ENCODE results near the gene ZGPAT.

The ZGPAT gene

DNA sequence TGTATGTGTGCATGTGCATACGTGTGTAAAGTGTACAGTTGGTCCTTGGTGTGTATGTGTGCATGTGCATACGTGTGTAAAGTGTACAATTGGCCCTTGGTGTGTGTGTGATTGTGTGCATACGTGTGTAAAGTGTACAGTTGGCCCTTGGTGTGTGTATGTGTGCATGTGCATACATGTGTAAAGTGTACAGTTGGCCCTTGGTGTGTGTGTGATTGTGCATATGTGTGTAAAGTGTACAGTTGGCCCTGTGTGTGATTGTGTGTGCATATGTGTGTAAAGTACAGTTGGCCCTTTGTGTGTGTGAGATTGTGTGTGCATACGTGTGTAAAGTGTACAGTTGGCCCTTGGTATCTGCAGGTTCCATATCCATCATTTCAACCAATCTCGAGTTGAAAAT is 23.6 kb downstream of the ZGPAT start:
- Histone ChIP-seq H3K4me3 (ENCODE audit: low read depth, low read length) (no peak overlapping the region), H3K27me3 (ENCODE audit: insufficient read depth, low read length) (no peaks in the 10 kb centered on the region), H3K79me2 (ENCODE audit: control insufficient read depth, insufficient read depth, low read length, unreplicated experiment) (peaks cover 10% of the 10 kb centered on the region), H2AFZ (ENCODE audit: low read length, unreplicated experiment) (no peak overlapping the region), H3K27ac (ENCODE audit: low read depth, low read length) (no peak overlapping the region), H3K36me3 (ENCODE audit: insufficient read depth, low read length) (no peaks in the 10 kb centered on the region), H3K4me1 (ENCODE audit: control insufficient read depth, insufficient read depth, low read length, unreplicated experiment) (no peaks in the 10 kb centered on the region)

DNA sequence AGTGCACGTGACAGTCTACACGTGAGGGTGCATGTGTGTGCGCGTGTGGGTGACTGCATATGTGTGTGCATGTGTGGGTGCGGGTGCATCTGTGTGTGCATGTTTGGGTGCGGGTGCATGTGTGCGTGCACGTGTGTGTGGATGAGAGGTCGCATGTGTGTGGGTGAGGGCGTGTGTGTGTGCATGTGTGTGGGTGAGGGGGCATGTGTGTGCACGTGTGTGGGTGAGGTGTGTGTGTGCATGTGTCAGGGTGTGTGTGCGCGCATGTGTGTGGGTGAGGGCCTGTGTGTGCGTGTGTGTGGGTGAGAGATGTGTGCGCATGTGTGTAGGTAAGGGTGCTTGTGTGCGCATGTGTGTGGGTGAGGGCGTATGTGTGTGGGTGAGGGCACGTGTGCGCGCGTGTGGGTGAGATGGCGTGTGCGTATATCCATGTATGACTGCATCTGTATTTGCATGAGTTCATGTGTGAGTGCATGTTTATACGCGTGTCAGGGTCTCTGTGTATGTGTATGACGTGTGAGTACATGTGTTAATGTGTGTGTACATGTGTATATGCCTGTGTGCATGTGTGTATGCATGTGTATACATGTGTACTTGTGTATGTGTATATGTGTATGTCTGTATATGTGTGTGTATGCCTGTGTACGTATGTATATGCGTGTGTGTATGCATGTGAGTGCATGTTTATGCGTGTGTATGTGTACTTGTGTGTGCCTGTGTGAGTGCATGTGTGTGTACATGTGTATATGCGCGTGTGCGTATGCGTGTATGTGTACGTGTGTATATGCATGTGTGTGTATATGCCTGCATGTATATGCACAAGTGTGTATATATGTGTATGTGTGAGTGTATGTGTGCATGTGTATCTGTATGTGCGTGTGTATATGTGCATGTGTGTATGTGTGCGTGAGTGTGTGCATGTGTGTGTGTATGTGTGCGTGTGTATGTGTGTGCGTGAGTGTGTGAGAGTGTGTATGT is 24.6 kb downstream of the ZGPAT start:
- Histone ChIP-seq H3K4me3 (ENCODE audit: low read depth, low read length) (no peak overlapping the region), H3K79me2 (ENCODE audit: control insufficient read depth, insufficient read depth, low read length, unreplicated experiment) (peaks cover 6% of the 10 kb centered on the region), H3K36me3 (ENCODE audit: insufficient read depth, low read length) (no peaks in the 10 kb centered on the region), H3K27ac (ENCODE audit: low read depth, low read length) (no peak overlapping the region), H2AFZ (ENCODE audit: low read length, unreplicated experiment) (no peak overlapping the region), H3K4me1 (ENCODE audit: control insufficient read depth, insufficient read depth, low read length, unreplicated experiment) (no peaks in the 10 kb centered on the region), H3K27me3 (ENCODE audit: insufficient read depth, low read length) (no peaks in the 10 kb centered on the region)

DNA sequence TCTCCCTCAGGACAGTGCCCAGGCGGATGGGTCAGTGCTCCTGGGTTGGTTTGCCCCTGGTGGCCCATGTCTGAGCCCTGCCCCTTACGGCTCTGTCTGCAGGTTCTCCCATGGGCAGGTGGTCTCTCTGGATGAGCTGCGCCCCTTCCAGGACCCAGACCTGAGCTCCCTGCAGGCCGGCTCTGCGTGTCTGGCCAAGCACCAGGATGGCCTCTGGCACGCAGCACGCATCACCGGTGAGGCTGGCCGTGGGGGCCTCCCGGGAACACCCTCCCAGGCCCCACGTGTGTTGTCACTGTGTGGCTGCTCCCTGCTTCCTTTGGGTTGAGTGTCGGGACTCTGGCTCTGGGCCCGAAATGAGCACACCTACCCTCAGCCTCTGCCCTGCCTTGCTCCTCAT is 25.3 kb downstream of the ZGPAT start:
- H3K4me1 ChIP-seq (ENCODE audit: control insufficient read depth, insufficient read depth, low read length, unreplicated experiment) = no peaks in the 10 kb centered on the region
- no peaks in the 10 kb centered on the region for H3K36me3 ChIP-seq (ENCODE audit: insufficient read depth, low read length)
- H2AFZ ChIP-seq (ENCODE audit: low read length, unreplicated experiment) = no peak overlapping the region
- no peak overlapping the region for H3K4me3 ChIP-seq (ENCODE audit: low read depth, low read length)
- H3K79me2 ChIP-seq (ENCODE audit: control insufficient read depth, insufficient read depth, low read length, unreplicated experiment) = peaks cover 6% of the 10 kb centered on the region
- H3K27ac ChIP-seq (ENCODE audit: low read depth, low read length) = no peak overlapping the region
- H3K27me3 ChIP-seq (ENCODE audit: insufficient read depth, low read length) = no peaks in the 10 kb centered on the region

DNA sequence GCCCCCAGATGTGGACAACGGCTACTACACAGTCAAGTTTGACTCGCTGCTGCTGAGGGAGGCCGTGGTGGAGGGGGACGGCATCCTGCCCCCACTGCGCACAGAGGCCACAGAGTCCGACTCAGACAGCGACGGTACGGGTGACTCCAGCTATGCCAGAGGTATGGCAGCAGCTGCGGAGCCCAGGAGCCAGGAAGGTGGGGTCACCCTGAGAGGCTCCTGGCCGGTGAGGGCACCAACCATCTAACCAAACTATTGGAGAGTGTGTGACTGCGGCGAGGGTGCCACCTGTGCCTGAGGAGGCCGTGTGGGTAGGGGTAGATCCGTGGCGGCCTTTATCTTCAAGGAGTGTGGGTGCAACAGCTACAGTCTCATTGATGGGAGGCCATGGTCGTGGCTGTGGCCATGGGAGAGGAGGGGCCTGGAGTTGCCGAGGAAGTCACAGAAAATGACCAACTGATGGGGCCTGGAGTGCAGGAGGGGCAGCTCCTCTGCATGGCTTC is 25.8 kb downstream of the ZGPAT start:
- Histone ChIP-seq H3K36me3 (ENCODE audit: insufficient read depth, low read length) (no peaks in the 10 kb centered on the region), H3K4me3 (ENCODE audit: low read depth, low read length) (no peak overlapping the region), H2AFZ (ENCODE audit: low read length, unreplicated experiment) (no peak overlapping the region), H3K4me1 (ENCODE audit: control insufficient read depth, insufficient read depth, low read length, unreplicated experiment) (no peaks in the 10 kb centered on the region), H3K79me2 (ENCODE audit: control insufficient read depth, insufficient read depth, low read length, unreplicated experiment) (peaks cover under 1% of the 10 kb centered on the region), H3K27me3 (ENCODE audit: insufficient read depth, low read length) (no peaks in the 10 kb centered on the region), H3K27ac (ENCODE audit: low read depth, low read length) (no peak overlapping the region)

DNA sequence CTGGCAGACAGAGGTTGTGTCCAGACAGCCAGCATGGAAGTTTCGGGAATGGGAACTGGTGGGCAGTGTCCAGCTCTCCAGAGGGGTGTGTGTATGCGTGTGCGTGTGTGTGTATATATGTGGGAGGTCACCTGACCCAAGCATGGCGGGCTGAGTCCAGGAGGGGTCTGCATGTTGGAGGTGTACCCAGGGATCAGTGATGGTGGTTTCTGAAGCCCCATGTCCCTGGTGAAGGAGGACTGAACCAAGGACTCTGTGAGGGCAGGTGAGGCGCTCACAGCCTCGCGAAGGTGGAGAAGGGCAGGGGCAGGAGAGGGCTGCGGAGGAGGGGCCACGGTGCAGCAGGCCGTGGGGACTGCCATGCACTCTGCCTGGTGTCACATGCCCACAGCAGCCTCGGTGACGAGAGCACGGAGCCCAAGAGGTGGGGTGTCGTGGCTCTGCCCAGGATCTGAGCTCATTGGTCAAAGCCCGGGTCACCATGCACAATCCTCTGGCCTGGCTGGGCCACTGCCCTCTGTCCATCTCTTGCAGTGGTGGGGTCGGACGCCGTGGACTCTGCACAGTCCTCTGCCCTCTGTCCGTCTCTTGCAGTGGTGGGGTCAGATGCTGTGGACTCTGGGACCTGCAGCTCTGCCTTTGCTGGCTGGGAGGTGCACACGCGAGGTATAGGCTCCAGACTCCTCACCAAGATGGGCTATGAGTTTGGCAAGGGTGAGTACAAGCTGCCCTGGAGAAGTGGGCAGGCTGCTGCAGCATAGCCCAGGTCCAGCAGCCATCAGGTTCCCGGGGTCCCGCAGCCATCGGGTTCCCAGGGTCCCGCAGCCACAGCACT is 26.5 kb downstream of the ZGPAT start:
- Histone ChIP-seq H2AFZ (ENCODE audit: low read length, unreplicated experiment) (no peak overlapping the region), H3K4me3 (ENCODE audit: low read depth, low read length) (no peak overlapping the region), H3K4me1 (ENCODE audit: control insufficient read depth, insufficient read depth, low read length, unreplicated experiment) (no peaks in the 10 kb centered on the region), H3K36me3 (ENCODE audit: insufficient read depth, low read length) (no peaks in the 10 kb centered on the region), H3K27me3 (ENCODE audit: insufficient read depth, low read length) (no peaks in the 10 kb centered on the region), H3K27ac (ENCODE audit: low read depth, low read length) (no peak overlapping the region), H3K79me2 (ENCODE audit: control insufficient read depth, insufficient read depth, low read length, unreplicated experiment) (no peaks in the 10 kb centered on the region)

DNA sequence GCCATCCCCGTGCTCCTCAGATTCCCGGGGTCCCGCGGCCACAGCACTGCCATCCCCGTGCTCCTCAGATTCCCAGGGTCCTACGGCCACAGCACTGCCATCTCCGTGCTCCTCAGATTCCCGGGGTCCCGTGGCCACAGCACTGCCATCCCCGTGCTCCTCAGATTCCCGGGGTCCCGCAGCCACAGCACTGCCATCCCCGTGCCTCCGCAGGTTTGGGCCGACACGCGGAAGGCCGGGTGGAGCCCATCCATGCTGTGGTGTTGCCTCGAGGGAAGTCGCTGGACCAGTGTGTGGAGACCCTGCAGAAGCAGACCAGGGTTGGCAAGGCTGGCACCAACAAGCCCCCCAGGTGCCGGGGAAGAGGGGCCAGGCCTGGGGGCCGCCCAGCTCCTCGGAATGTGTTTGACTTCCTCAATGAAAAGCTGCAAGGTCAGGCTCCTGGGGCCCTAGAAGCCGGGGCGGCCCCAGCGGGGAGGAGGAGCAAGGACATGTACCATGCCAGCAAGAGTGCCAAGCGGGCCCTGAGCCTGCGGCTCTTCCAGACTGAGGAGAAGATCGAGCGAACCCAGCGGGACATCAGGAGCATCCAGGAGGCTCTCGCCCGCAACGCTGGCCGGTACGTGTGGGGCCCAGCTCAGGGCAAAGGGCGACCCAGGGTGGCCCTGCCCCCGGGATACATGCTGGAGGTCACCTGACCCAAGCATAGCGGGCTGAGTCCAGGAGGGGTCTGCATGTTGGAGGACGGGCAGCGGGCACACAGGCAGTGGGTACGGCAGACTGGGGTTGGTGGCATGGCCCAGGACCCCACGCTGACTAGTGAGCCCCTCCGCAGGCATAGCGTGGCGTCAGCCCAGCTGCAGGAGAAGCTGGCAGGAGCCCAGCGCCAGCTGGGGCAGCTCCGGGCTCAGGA is 27.4 kb downstream of the ZGPAT start:
- H3K27me3 ChIP-seq (ENCODE audit: insufficient read depth, low read length) = no peaks in the 10 kb centered on the region
- H2AFZ ChIP-seq (ENCODE audit: low read length, unreplicated experiment) = no peak overlapping the region
- no peaks in the 10 kb centered on the region for H3K79me2 ChIP-seq (ENCODE audit: control insufficient read depth, insufficient read depth, low read length, unreplicated experiment)
- H3K4me3 ChIP-seq (ENCODE audit: low read depth, low read length) = no peak overlapping the region
- no peak overlapping the region for H3K27ac ChIP-seq (ENCODE audit: low read depth, low read length)
- no peaks in the 10 kb centered on the region for H3K36me3 ChIP-seq (ENCODE audit: insufficient read depth, low read length)
- no peaks in the 10 kb centered on the region for H3K4me1 ChIP-seq (ENCODE audit: control insufficient read depth, insufficient read depth, low read length, unreplicated experiment)

DNA sequence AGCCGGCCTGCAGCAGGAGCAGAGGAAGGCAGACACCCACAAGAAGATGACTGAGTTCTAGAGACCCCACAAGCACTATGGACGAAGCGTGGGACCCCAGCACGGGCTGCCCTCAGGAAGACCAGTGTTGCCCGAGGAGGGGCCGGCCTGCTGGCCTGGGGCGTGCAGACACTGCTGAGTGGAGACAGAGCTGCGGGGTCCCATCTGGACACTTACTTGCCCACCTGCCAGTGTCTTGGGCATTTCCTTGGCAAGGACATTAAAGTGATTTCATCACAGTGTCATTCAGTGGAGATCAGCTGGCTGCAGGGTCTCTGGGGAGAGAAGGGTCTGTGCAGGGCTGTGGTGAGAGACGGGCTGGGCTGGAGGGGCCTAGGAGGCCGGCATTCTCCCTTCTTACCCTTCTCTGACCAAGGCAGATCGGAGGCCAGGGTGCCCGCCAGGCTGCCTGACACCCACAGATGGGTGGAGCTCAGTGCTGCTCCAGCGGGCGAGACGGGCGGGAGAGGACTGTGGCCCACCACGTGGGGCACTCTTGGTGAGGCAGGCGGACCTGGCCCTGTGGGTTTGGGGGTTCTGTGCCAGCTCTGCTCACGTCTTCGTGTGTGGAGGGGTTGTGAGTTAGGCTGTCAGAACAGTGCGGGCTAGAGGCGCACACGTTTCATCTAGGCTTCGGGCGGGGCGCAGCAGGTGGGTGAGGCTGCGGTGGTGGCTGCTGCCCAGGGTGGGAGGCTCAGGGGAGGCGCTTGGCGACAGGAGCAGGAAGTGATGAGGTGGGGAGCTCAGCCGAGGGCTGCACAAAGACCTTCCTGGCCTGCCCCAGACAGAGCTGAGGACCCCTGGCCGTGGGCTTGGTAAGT is 28.2 kb downstream of the ZGPAT start, which contains the start of gene LIME1:
TSS of gene LIME1 (plus strand) at position 806 of the 860 bp plus-strand sequence. CDS start 886 bp downstream, outside the sequence.
- Histone ChIP-seq H3K4me1 (ENCODE audit: control insufficient read depth, insufficient read depth, low read length, unreplicated experiment) (no peaks in the 10 kb centered on the region), H3K36me3 (ENCODE audit: insufficient read depth, low read length) (no peaks in the 10 kb centered on the region), H3K27ac (ENCODE audit: low read depth, low read length) (no peak within 1 kb of the TSS), H3K79me2 (ENCODE audit: control insufficient read depth, insufficient read depth, low read length, unreplicated experiment) (peaks cover under 1% of the 10 kb centered on the region), H3K27me3 (ENCODE audit: insufficient read depth, low read length) (no peaks in the 10 kb centered on the region), H2AFZ (ENCODE audit: low read length, unreplicated experiment) (no peak within 1 kb of the TSS), H3K4me3 (ENCODE audit: low read depth, low read length) (no peak within 1 kb of the TSS)

DNA sequence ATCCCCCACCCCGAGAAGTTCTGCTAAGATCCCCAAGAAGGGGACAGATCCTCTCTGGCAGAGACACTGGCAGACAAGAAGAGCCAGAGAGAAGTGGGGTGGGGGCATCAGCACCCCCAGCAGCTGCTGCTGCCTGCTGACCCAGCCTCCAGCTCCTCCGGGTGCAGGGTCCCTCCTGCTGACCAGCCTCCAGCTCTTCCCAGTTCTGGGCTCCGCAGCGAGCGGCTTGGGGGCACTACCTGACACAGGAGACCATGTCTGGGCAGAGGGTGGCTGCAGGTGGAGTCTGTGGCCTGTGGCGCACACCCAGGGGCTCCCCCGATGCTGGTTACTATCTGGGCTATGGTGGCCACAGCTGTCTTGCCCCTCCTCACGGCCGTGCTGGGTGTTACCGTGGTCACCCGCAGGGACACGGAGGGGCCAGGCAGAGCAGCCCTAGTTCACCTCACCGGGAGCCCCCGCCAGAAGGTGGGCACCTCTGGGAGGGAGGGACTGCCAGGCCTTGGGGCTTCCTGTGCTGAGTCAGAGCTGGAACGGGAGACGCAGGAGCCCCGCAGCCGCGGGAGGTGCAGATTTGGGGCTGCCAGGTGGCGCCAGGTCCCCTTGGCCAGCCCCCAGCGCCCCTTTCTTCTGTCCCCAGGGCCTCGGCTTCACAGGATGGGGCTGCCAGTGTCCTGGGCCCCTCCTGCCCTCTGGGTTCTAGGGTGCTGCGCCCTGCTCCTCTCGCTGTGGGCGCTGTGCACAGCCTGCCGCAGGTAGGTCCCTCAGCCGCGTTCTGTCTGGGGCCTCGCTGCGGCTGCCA is 29.3 kb downstream of the ZGPAT start:
- Histone ChIP-seq H3K79me2 (ENCODE audit: control insufficient read depth, insufficient read depth, low read length, unreplicated experiment) (peaks cover 9% of the 10 kb centered on the region), H3K27me3 (ENCODE audit: insufficient read depth, low read length) (no peaks in the 10 kb centered on the region), H3K4me3 (ENCODE audit: low read depth, low read length) (no peak overlapping the region), H2AFZ (ENCODE audit: low read length, unreplicated experiment) (no peak overlapping the region), H3K27ac (ENCODE audit: low read depth, low read length) (no peak overlapping the region), H3K4me1 (ENCODE audit: control insufficient read depth, insufficient read depth, low read length, unreplicated experiment) (peaks cover 9% of the 10 kb centered on the region), H3K36me3 (ENCODE audit: insufficient read depth, low read length) (no peaks in the 10 kb centered on the region)

DNA sequence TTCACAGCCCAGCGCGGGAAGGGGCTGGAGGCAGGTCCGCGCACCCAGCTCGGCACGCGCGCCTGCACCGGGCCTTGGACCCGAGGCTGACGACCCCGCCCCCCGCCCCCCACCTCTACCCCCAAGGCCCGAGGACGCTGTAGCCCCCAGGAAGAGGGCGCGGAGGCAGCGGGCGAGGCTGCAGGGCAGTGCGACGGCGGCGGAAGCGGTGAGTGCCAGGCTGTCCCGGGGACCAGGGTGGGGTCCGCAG is 29.8 kb downstream of the ZGPAT start:
- H3K27me3 ChIP-seq (ENCODE audit: insufficient read depth, low read length) = no peaks in the 10 kb centered on the region
- H2AFZ ChIP-seq (ENCODE audit: low read length, unreplicated experiment) = no peak overlapping the region
- no peak overlapping the region for H3K4me3 ChIP-seq (ENCODE audit: low read depth, low read length)
- no peak overlapping the region for H3K27ac ChIP-seq (ENCODE audit: low read depth, low read length)
- peaks cover 9% of the 10 kb centered on the region for H3K79me2 ChIP-seq (ENCODE audit: control insufficient read depth, insufficient read depth, low read length, unreplicated experiment)
- H3K4me1 ChIP-seq (ENCODE audit: control insufficient read depth, insufficient read depth, low read length, unreplicated experiment) = peaks cover 9% of the 10 kb centered on the region
- H3K36me3 ChIP-seq (ENCODE audit: insufficient read depth, low read length) = peaks cover 2% of the 10 kb centered on the region; the same call in 1 of the 2 replicates
